Stimulated activated naive CD8-positive, alpha-beta T cell treated with anti-CD3 and anti-CD28 coated beads, Interleukin-15, amount 100 ng/mL, for 72 hours (primary cell): ENCODE measurements around the gene PARP8.

Experiments used
- ATAC-seq: fragments of 150-1000 bp; cut with Tn5 transposase; 2 replicates; pipeline ENCODE4 v1.10.0; 2021; ENCODE audit warnings: mild to moderate bottlenecking, moderate library complexity
- DNase-seq, 2 donors: peaks; one replicate each; pipeline ENCODE4 v3.0.0; 2021 to 2022
- H3K27ac Mint-ChIP-seq, 2 donors: one replicate each; pipeline ENCODE4 v1.8.0; 2022; ENCODE audit warnings: mild to moderate bottlenecking in 2 of 2, mixed read lengths in 2 of 2, moderate library complexity in 2 of 2
- H3K27me3 Mint-ChIP-seq: one replicate; pipeline ENCODE4 v1.8.0; 2022; ENCODE audit warnings: mixed read lengths
- H3K4me1 Mint-ChIP-seq: one replicate; pipeline ENCODE4 v1.8.0; 2022; ENCODE audit warnings: mild to moderate bottlenecking, mixed read lengths
- H3K4me3 Mint-ChIP-seq, 2 donors: one replicate each; pipeline ENCODE4 v1.8.0; 2022; ENCODE audit warnings: mild to moderate bottlenecking in 2 of 2, mixed read lengths in 2 of 2, moderate library complexity in 1 of 2
- H3K9me3 Mint-ChIP-seq, 2 donors: one replicate each; pipeline ENCODE4 v1.8.0; 2022; ENCODE audit warnings: mixed read lengths in 2 of 2

Gene PARP8

DNA sequence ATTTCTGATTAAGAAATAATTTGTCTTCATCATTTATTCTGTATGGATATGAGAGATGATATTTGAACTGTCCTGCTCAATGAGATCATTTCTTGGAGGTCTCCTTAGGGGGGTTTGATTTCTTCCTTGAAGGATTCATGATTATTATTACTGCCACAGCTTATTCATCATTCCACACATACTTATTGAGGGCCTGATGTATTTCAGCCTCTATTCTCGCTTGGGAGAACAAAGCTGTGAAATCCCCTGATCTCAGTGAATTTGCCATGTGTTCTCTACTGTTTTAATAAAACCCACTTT is 36.9 kb downstream of the PARP8 start:
- no peaks in the 10 kb centered on the region for H3K9me3 Mint-ChIP-seq
- no peak overlapping the region for H3K27ac Mint-ChIP-seq
- ATAC-seq (no peak), DNase-seq (no peak)
- no peaks in the 10 kb centered on the region for H3K27me3 Mint-ChIP-seq
- H3K4me1 Mint-ChIP-seq: peaks cover 65% of the 10 kb centered on the region
- H3K4me3 Mint-ChIP-seq: no peak overlapping the region

DNA sequence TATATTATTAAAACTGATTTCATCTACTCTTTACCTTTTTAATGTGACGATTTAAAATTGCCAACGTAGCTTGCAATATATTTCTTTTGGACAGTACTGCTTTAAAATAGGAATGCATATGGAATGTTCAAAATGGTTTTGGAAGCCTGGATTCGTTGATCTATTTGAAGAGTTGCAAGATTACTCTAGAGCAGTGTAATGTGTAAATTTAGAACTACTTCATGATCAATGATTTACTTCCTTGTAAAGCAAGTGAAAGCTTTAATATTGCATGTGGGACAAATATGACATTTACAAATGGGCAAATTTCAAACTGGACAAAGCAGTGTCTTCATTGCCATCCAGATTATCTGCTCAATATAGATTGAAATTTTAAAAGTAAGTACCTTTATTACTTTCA is 38.3 kb downstream of the PARP8 start:
- Mint-ChIP-seq H3K9me3 (no peaks in the 10 kb centered on the region), H3K4me3 (no peak overlapping the region), H3K4me1 (peaks cover 65% of the 10 kb centered on the region), H3K27me3 (no peaks in the 10 kb centered on the region), H3K27ac (no peak overlapping the region)
- ATAC-seq: no peak
- no peak for DNase-seq

DNA sequence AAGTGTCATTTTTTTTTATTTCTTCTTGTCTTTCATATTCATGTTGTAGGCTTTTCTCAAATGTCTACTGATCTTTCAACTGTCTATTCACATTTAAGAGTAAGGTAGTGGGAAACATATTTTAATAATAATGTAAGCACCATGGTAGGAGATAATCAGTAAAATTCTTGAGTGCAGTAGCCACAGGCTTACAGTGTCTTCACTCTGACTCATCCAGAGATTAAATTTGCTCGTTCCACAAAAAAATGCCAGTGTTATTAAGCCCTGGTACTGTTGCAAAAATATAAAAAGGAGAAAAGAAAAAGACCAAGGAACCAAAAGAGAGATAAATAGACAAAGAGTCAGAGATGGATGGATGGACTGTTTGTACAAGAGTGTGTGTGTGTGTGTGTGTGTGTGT is 43.0 kb downstream of the PARP8 start:
- DNase-seq: no peak

DNA sequence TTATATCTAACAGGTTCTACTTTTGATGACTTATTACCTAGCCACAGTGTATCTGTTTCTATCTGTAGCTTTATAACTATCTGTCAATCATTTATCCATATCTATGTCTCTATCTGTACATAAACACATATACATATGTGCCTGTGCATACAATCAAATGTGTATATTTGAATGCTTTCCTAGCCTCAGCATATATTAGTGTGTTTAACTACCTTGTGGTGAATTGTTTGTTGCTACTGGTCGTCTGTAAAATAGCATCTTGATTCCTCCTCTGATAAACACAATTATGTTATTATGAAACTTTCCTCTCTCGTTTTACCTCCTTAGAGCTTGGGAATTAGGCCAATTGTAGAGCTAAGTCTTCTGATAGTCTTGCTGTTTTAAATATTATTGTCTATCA is 44.4 kb downstream of the PARP8 start:
- Mint-ChIP-seq H3K4me1 (peaks cover 77% of the 10 kb centered on the region), H3K27ac (peak overlapping the region; percentile 61 to 95), H3K4me3 (peak overlapping the region; percentile 75 to 82), H3K9me3 (no peaks in the 10 kb centered on the region), H3K27me3 (no peaks in the 10 kb centered on the region)
- ATAC-seq: peak; percentile 15
- DNase-seq: no peak

More for the DNA sequence above, 43.0 kb downstream of the PARP8 start:
- Mint-ChIP-seq H3K4me1 (peaks cover 66% of the 10 kb centered on the region), H3K9me3 (no peaks in the 10 kb centered on the region), H3K27me3 (no peaks in the 10 kb centered on the region), H3K27ac (peak overlapping the region; percentile 7 to 88), H3K4me3 (peak overlapping the region; percentile 45 to 69)
- ATAC-seq: no peak

DNA sequence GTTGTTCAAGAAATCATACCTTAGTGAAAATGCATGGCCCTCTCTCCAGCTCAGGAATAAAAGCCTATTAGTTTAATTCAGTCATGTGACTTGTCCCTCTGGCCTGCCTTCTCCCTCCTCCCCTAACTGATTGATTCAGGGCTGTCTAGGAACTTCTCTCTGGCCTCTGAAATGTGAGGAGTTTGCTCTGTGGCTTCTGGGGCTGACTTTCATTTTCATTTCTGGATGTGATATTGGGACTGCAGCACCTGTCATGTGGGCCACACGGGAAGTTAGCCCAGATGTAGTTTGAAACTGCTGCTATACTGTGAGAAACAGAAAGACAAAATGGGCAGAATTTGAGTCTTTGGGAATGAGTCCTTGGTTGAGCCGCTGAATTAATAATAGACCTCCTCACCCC is 44.8 kb downstream of the PARP8 start:
- peak overlapping the region; percentile 61 to 95 for H3K27ac Mint-ChIP-seq
- H3K9me3 Mint-ChIP-seq: no peaks in the 10 kb centered on the region
- H3K4me1 Mint-ChIP-seq: peaks cover 81% of the 10 kb centered on the region
- ATAC-seq: peak; percentile 97
- peak; percentile 39 to 62 for DNase-seq
- no peaks in the 10 kb centered on the region for H3K27me3 Mint-ChIP-seq
- H3K4me3 Mint-ChIP-seq: peak overlapping the region; percentile 75 to 82

DNA sequence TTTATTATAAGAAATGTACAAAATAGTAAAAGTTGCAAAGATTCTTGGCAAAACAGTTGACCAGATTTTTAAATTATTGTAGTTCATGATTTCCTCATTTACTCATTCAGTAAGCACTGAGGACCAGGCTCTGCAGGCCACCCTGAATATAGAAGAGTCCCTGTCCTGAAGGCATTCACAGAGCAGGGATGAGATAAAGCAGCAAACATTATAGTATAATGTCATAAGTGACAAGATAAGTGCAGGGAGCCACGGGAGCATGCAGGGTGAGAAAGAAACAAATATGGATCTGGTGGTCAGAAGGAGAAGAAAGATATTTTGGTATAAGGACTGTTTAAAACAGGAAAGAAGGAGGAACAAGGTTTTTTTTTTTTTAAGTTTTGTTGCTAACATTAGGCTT is 46.0 kb downstream of the PARP8 start:
- Mint-ChIP-seq H3K4me3 (peak overlapping the region; percentile 0 to 8), H3K9me3 (no peaks in the 10 kb centered on the region), H3K4me1 (peaks cover 89% of the 10 kb centered on the region), H3K27ac (peak overlapping the region in 1 of 2 donors; percentile 2), H3K27me3 (no peaks in the 10 kb centered on the region)
- no peak for DNase-seq
- no peak for ATAC-seq

DNA sequence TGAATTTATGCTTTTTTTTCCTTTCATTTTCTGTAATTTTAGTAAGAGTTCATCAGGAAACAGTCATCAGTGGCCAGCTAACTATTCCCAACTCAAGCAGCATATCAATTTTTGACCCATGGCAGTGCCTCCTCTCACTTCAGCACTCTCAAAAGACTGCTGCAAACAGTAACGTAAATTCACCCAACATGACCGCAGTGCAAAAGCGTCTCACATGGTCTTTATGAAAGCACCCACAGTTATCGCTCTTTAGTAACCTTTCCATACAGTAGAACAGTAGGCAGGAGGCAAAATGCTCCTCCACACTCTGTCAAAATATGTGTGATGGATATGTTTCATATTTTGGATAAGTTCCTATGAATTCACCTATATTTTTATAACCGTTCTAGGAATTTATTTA is 48.6 kb downstream of the PARP8 start:
- Mint-ChIP-seq H3K9me3 (no peaks in the 10 kb centered on the region), H3K4me1 (peaks cover 86% of the 10 kb centered on the region), H3K27ac (peak overlapping the region; percentile 45 to 76), H3K27me3 (no peaks in the 10 kb centered on the region), H3K4me3 (peak overlapping the region; percentile 63 to 64)
- DNase-seq (no peak), ATAC-seq (no peak)

DNA sequence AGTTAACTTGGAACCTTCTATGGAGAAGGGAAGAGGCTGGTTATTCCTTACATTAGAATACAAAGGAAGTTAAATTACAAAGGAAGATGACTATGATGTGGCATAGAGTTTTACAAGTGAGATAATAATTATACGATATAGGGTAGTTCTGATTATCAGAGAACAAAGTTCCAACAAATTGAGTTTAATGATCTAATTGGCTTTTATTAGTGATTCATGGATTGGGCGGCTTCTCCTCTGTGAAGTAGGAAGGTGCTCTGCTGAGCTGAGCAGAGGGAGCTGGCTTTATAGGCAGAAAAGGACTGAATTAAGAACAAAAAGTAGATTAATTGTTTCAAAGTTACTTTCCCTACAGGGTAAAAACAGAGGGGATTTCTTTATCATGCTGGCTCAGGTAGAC is 49.7 kb downstream of the PARP8 start:
- H3K27ac Mint-ChIP-seq: no peak overlapping the region
- H3K4me3 Mint-ChIP-seq: no peak overlapping the region
- DNase-seq (no peak), ATAC-seq (no peak)
- no peaks in the 10 kb centered on the region for H3K9me3 Mint-ChIP-seq
- no peaks in the 10 kb centered on the region for H3K27me3 Mint-ChIP-seq
- H3K4me1 Mint-ChIP-seq: peaks cover 86% of the 10 kb centered on the region

DNA sequence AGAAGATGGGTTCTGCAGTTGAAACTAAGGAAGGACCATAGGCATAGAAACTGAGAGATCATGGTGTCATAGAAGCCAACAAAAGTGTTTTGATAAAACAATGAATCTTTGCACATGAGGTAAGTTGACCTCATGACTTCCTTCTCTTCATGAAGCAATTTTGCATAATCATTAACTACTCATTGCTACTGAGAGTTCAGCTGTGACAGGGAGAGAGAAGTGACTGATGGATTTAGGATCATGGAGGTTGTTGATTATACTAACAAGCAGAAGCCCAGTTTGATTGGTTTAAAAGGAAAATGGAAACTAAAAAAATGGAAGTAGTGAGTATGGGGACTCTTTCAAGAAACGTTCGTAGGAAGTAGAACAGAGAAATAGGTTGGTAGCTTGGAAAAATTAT is 51.2 kb downstream of the PARP8 start:
- Mint-ChIP-seq H3K4me3 (peak overlapping the region in 1 of 2 donors; percentile 44), H3K27ac (peak overlapping the region in 1 of 2 donors; percentile 12), H3K4me1 (peaks cover 86% of the 10 kb centered on the region), H3K27me3 (no peaks in the 10 kb centered on the region), H3K9me3 (no peaks in the 10 kb centered on the region)
- peak; percentile 73 for ATAC-seq
- no peak for DNase-seq

DNA sequence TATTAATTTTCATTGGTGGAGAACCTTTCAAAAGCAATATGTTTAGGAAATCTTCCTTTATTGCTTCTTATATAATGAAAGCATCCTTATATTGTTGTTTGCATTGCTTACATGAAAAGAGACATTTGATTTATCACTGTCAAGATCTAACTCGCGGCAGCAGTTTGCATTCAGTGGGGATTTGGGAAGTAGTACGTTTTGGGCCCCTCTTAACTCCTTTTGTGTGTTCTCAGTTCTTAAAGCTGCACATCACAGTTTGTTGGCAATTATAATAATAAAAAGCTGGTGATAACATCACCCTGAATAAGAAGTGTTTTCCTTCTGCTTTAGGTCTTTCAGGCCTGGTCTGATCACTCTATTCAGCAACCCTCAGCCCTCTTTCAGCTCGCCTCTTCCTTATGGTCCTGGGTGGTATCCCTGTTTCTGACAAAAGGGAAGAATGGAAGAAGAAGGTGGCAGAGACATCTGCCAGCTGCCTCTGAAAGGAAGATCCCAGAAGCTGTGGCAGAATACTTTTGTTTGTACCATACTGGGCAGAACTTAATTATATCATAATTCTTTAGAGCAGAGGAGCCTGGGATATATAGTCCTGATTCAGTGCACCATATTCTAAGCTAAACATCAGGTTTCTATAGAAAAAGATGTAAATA is 53.7 kb downstream of the PARP8 start:
- no peaks in the 10 kb centered on the region for H3K27me3 Mint-ChIP-seq
- H3K4me3 Mint-ChIP-seq: peak overlapping the region; percentile 21 to 52
- no peaks in the 10 kb centered on the region for H3K9me3 Mint-ChIP-seq
- H3K4me1 Mint-ChIP-seq: peaks cover 74% of the 10 kb centered on the region
- H3K27ac Mint-ChIP-seq: peak overlapping the region; percentile 21 to 72
- ATAC-seq (no peak), DNase-seq (no peak)

DNA sequence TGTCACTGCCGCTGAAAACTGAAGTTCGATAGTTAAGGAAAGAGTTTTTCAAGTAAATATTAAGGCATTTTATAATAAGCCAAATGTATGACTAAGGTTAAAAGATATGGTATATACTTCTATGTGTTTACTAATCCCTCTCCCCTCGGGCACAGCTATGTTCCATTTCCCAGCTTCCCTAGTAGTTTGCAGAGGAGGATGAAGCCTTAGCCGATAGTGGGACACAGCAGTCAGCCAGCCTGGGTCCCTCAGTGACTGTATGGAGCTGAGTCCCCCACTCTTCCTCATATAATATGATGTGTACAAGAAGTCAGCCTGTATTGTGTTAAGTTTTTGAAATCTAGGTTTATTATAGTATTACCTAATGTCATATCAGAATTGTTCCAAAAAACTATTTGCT is 55.8 kb downstream of the PARP8 start:
- H3K4me1 Mint-ChIP-seq: peaks cover 72% of the 10 kb centered on the region
- no peak for DNase-seq
- H3K27me3 Mint-ChIP-seq: no peaks in the 10 kb centered on the region
- no peak overlapping the region for H3K4me3 Mint-ChIP-seq
- no peak for ATAC-seq
- no peak overlapping the region for H3K27ac Mint-ChIP-seq
- H3K9me3 Mint-ChIP-seq: no peaks in the 10 kb centered on the region

DNA sequence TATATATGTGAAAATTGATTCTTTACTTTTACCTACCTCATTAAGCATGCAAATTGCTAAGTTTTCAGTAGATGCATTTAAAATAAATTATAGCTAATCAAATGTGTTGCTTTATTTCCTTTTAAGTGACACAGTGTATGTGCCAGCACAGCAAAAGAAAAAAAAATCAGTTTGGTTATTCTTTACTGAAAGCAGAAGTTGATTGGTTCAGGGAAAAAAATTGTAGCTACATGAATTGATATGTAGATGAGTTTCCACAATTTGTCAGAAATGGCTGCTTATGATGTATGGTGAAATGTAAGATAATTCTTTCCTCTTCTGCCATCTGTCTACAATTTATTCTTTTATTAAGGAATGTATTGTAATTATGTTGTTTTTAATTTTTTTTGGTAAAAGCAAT is 57.8 kb downstream of the PARP8 start:
- Mint-ChIP-seq H3K9me3 (no peaks in the 10 kb centered on the region), H3K27ac (no peak overlapping the region), H3K4me3 (no peak overlapping the region), H3K4me1 (peaks cover 64% of the 10 kb centered on the region), H3K27me3 (no peaks in the 10 kb centered on the region)
- no peak for DNase-seq
- no peak for ATAC-seq

DNA sequence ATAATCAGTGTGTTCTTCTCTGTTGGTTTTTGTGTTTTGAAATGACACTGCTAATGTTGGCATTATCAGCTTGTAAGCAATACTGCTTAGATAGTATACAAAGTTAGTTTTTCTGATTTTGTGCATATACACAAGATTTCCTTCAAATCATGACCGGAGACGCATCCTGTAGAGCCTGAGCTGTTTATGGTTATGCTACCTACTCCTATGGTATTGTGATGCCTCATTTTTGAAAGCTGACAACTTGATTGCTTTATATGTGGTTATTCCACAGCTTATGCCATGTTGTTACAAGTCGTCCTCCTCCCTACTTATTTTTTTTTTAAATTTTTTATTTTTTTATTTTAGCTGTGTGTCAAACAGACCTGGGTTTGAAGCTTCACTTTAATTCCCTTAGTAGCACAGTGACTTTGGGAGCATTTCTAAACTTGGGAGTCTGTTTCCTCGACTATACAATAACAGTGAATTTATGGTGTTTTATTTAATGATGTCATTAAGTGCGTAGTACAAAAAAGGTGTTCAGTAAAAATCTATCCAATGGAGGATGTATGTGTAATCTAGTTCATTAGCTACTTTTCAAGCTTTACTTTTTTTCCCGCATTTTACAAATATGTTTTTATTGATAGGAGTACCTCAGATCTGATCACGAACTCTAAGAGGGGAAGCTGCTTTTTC is 59.5 kb downstream of the PARP8 start:
- Mint-ChIP-seq H3K27me3 (no peaks in the 10 kb centered on the region), H3K27ac (peak overlapping the region; percentile 34 to 82), H3K4me3 (peak overlapping the region; percentile 51 to 61), H3K4me1 (peaks cover 54% of the 10 kb centered on the region), H3K9me3 (no peaks in the 10 kb centered on the region)
- no peak for ATAC-seq
- DNase-seq: no peak

DNA sequence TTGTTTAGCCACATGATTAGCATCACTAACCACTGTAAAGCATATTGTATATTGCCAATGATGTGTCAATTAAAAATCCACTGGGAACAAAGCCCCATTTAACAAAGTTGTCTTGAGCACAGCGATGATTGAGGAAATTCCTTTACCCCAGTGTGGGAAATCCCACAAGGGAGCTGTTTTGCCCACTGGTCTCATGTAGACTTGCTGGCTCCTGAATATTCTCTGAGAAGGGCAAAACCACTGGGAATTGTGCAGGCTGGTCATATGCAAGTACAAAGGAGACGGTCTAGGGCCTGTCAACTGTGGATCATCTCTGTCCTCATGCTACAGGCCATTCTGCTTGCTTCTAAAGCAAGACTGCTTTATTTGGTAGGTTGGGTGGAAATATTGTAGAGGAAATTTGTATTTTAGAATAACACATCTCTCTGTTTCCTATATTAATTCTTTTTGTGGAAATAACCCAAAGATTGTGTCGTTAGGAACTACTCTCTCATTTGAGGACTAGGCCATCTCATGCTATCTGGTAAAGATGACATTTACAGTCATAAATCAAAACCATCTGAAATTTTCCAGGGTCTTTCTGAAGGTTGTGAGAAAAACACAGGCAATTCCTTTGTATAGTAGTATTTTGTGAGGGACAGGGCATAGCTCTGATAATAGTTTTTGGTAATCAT is 60.2 kb downstream of the PARP8 start:
- DNase-seq: no peak
- ATAC-seq: peak; percentile 70
- Mint-ChIP-seq H3K27me3 (no peaks in the 10 kb centered on the region), H3K9me3 (no peaks in the 10 kb centered on the region), H3K4me1 (peaks cover 50% of the 10 kb centered on the region), H3K27ac (peak overlapping the region; percentile 66 to 82), H3K4me3 (peak overlapping the region; percentile 51 to 61)

DNA sequence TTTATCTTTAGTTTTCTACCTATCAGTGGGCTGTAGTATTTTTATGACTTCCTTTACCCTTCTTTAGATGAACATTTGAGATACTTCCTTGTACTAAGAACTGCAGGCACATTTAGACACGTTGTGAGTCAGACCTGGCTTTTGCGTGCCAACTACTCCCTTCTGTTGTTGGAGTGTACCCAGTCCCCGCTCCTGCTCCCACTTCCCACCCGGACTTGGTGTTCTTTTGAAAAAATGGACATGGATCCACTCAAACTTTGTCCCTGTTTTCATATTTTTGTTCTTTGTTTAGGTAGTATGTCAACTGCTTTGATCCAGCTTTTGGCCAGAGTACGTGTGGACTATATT is 60.7 kb downstream of the PARP8 start:
- Mint-ChIP-seq H3K4me3 (peak overlapping the region; percentile 51 to 61), H3K27me3 (no peaks in the 10 kb centered on the region)
- DNase-seq: peak in 1 of 2 donors; percentile 29

DNA sequence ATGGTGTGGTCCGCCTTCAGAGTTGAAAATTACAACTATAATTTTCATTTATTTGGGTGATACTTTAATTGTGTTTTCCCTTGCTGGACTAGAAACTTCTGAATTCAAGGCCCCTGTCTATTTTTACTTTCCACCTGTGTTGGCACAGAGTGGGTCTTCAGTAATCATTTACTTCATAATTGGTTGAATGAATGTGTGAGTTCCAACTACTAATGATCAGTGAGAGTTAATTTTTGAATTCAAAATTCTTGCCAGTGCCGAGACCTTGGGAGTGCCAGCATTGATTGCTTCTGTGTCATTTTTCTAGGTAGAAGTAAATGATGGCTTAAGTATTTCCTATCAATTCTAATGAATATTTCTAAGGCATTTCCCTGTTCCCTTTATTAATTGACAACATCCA is 61.4 kb downstream of the PARP8 start:
- Mint-ChIP-seq H3K4me3 (peak overlapping the region in 1 of 2 donors; percentile 42), H3K27ac (peak overlapping the region in 1 of 2 donors; percentile 52), H3K4me1 (peaks cover 41% of the 10 kb centered on the region), H3K9me3 (no peaks in the 10 kb centered on the region), H3K27me3 (no peaks in the 10 kb centered on the region)
- ATAC-seq: no peak
- DNase-seq: no peak

More for the DNA sequence above, 60.7 kb downstream of the PARP8 start:
- no peaks in the 10 kb centered on the region for H3K9me3 Mint-ChIP-seq
- H3K27ac Mint-ChIP-seq: peak overlapping the region; percentile 66 to 82
- peaks cover 48% of the 10 kb centered on the region for H3K4me1 Mint-ChIP-seq
- ATAC-seq: peak; percentile 92
